ENCODE data around the gene SHFL.

Gene SHFL

DNA sequence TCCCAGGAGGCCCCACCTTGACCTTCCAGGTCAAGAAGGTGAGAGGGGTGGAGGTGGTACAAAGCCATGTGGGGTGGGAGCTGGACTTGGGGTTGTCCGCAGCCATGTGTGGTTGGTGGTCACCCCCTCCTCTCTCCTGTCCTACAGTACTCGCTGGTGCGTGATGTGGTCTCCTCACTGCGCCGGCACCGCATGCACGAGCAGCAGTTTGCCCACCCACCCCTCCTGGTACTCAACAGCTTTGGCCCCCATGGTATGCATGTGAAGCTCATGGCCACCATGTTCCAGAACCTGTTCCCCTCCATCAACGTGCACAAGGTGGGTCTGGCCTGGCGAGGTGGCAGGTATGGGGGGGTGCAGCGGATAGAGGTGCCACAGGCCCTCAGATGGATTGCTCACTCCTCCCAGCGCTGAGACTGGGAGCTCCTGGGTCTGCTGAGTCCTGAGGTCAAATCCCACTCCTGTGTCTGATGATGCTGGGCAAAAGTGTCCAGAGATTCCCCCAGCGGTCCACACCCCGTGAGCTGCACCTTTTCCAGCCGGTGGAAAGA, 21.8 kb downstream of the SHFL start:
- DNase-seq (ENCODE audit: low read depth in 2 of 2) = no peak

DNA sequence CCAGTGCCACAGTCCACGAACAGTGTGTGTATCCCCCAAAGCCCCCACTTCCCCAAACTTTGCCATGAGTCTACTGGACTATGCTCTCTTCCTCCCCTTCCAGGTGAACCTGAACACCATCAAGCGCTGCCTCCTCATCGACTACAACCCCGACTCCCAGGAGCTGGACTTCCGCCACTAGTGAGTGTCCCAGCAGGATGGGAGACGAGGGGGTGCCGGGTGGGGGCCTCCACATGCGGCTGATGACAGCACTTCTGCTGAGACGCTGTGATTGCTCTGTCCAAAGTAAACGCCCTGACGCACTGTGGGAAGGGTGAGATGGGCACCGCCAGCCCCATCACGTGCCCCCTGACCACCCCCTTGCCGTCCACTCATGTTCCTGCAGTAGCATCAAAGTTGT, 23.4 kb downstream of the SHFL start:
- DNase-seq (ENCODE audit: low read depth in 2 of 2) = no peak

DNA sequence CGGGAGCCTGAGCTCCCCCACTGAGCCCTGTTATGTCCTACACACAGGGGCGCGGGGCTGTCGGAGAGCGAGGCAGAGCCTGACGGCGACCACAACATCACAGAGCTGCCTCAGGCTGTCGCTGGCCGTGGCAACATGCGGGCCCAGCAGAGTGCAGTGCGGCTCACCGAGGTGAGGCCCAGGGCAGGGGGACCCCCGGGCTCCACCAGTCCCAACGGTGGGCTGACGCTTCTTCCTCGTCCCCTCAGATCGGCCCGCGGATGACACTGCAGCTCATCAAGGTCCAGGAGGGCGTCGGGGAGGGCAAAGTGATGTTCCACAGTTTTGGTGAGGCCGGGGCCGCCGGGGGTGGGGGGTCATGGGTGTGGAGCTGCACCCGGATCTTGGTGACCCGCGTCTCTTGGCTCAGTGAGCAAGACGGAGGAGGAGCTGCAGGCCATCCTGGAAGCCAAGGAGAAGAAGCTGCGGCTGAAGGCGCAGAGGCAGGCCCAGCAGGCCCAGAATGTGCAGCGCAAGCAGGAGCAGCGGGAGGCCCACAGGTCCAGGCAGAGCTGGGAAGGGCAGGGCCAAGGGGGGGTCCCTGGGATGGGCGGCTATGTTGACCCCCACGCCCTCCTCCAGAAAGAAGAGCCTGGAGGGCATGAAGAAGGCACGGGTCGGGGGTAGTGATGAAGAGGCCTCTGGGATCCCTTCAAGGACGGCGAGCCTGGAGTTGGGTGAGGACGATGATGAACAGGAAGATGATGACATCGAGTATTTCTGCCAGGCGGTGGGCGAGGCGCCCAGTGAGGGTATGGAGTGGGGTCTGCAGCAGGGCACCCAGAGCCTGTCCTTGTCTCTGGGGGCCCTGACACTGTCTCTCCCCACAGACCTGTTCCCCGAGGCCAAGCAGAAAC, 24.2 kb downstream of the SHFL start:
- DNase-seq (ENCODE audit: low read depth in 2 of 2) = no peak

DNA sequence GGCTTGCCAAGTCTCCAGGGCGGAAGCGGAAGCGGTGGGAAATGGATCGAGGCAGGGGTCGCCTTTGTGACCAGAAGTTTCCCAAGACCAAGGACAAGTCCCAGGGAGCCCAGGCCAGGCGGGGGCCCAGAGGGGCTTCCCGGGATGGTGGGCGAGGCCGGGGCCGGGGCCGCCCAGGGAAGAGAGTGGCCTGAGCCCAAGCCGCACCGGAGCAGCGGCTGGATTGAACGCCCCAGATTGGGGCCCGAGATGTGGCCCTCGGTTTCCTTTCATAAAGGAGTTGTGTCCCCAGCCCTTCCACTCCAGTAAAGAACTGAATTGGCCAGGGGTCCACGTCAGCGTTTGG, 24.8 kb downstream of the SHFL start:
- no peak for DNase-seq (ENCODE audit: low read depth in 2 of 2)

DNA sequence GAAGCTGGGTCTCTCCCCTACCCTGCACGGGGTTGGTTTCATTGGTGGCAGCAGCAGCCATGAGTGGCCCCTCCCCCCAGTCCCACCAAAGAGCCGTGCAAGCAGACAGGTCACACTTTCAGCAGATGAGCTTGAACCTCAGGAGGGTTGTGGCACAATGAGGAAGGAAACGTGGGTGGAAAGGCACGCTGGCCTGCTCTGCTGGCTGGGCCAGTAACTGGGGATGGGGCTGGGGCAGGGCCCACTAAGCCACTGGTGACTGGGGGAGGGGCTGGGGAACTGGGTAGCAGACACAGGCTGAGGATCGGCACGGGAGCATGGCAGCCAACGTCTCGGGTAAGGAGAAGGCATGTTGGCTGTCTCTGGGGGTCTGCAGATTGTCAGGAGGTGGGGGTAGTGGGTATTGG, 25.3 kb downstream of the SHFL start, which contains the start of gene P2RY11:
P2RY11 (plus strand) TSS at position 289 of the 407 bp plus-strand sequence; CDS start at position 318, 29 bp downstream.
- DNase-seq (ENCODE audit: low read depth in 2 of 2) = no peak

DNA sequence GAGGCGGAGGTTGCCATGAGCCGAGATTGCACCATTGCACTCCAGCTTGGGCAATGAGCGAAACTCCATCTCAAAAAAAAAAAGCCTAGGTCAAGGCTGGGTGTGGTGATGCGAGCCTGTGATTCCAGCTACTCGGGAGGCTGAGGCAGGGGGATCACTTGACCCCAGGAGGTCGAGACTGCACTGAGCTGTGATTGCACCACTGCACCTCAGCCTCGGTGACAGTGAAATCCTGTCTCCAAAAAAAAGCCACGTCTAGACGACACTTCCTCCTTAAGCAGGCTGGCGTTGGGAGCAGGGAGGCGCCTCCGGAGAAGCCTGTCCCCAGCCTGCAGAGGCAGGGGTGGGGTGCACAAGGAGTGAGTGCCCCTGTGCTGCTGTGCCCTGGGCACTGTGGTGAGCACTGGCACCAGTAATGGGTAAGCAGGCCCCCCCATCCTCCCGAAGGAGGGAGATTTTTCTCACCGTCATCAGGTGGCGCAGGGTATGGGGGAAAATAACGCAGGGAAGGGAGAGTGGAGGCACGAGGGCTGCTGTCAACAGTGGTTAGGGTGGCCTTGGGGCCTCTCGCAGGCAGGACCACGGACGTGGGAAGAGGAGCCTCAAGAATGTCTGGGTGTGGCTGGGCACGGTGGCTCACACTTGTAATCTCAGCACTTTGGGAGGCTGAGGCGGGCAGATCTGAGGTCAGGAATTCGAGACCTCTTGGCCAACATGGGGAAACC, 26.1 kb downstream of the SHFL start:
- no peak for DNase-seq (ENCODE audit: low read depth in 2 of 2)

DNA sequence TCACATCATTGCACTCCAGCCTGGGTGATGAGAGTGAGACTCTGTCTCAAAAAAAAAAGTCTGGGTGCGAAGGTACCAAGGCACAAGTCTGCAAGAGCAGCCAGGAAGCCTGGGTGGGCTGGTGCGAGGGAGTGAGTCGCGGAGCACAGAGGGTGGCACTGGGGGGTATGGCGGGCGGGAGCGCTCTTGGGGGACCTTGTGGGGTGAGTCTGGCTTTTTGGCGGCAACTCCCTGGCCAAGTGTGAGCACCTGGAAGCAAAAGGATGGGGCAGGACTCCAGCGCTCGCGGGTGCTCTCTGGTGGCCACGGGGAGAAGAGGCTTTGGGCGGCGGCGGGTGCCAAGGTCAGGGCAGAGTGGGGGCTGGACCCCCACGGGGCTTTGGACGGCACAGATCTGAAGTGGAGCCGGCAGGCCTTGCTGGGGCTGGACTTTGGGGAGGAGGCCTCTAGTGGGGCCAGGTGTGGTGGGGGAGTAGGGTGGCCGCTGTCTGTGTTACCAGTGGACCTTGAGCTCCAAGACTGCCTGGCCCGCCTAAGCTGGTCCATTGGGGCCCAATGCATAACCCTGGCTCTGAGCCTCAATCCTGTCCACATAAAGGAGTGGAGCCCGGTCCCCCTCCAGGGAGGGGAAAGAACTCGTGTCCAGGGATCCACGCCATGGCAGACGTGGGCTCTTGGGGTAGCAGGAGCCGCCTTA, 26.9 kb downstream of the SHFL start:
- DNase-seq (ENCODE audit: low read depth in 2 of 2) = peak; percentile 64 to 70

DNA sequence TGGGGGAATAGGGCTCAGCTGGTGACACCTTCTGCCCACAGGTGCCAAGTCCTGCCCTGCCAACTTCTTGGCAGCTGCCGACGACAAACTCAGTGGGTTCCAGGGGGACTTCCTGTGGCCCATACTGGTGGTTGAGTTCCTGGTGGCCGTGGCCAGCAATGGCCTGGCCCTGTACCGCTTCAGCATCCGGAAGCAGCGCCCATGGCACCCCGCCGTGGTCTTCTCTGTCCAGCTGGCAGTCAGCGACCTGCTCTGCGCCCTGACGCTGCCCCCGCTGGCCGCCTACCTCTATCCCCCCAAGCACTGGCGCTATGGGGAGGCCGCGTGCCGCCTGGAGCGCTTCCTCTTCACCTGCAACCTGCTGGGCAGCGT, 27.5 kb downstream of the SHFL start:
- no peak for DNase-seq (ENCODE audit: low read depth in 2 of 2)

DNA sequence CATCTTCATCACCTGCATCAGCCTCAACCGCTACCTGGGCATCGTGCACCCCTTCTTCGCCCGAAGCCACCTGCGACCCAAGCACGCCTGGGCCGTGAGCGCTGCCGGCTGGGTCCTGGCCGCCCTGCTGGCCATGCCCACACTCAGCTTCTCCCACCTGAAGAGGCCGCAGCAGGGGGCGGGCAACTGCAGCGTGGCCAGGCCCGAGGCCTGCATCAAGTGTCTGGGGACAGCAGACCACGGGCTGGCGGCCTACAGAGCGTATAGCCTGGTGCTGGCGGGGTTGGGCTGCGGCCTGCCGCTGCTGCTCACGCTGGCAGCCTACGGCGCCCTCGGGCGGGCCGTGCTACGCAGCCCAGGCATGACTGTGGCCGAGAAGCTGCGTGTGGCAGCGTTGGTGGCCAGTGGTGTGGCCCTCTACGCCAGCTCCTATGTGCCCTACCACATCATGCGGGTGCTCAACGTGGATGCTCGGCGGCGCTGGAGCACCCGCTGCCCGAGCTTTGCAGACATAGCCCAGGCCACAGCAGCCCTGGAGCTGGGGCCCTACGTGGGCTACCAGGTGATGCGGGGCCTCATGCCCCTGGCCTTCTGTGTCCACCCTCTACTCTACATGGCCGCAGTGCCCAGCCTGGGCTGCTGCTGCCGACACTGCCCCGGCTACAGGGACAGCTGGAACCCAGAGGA, 28.0 kb downstream of the SHFL start:
- no peak for DNase-seq (ENCODE audit: low read depth in 2 of 2)

DNA sequence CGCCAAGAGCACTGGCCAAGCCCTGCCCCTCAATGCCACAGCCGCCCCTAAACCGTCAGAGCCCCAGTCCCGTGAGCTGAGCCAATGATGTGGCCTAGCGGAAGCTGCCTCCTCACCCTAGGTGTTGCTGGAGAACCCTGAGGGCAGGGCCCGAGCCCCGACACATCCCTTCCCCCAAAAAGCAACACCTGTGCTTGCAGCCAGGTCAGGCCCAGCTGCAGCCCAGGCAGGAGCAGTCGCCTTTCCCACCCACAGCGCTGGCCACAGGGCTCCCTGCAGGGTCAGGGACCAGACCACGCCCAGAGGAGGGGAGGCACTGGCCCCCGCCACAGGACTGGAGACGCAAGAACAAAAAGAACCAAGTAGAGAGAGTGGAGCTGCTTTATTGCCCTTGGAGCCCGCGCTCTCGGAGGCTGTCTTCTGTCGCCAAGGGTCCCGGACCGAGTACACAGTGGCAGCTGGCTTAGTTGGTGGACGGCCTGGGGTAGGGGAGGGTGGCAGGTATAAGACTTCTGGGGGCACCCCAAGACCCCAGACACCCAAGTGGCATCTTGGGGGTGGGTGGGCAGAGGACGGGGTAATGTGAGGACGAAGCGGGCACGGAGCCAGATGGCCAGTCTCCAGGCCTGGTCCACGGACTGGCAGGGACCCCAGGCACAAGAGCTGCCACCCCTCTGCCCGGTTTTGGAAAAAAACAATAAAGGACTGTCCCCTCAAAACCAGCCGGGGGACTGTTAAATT, 28.7 kb downstream of the SHFL start:
- DNase-seq (ENCODE audit: low read depth in 2 of 2) = no peak

DNA sequence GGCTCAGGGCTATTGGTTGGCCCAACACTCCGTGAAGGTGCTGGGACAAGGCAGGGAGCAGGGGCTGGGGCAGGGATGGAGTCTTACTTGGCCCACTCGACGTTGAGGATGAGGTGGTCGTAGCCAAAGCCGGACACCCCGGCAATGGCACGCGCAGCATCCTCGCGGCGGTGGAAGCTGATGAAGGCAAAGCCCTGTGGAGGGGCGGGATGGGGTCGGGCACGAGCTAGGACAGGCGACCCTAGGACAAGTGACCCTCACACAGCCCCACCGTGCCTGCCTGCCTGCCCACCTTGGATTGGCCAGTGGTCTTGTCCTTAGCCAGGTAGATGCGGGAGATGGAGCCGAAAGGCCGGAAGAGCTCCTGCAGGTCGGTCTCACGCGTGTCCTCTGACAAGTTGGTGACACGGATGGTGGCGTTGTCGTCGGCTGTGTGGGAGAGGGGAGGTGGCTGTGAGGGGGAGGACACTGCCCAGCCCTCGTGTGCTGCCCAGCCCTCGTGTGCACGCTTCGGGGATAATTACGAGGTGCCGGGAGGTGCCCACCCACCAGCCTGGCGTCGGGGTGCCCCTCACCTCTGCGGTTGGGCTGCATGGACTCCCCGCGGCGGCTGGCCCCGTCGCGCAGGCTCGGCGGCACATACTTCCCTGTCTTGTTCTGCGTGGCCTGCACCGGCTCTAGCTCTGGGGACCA, 29.4 kb downstream of the SHFL start:
- no peak for DNase-seq (ENCODE audit: low read depth in 2 of 2)

DNA sequence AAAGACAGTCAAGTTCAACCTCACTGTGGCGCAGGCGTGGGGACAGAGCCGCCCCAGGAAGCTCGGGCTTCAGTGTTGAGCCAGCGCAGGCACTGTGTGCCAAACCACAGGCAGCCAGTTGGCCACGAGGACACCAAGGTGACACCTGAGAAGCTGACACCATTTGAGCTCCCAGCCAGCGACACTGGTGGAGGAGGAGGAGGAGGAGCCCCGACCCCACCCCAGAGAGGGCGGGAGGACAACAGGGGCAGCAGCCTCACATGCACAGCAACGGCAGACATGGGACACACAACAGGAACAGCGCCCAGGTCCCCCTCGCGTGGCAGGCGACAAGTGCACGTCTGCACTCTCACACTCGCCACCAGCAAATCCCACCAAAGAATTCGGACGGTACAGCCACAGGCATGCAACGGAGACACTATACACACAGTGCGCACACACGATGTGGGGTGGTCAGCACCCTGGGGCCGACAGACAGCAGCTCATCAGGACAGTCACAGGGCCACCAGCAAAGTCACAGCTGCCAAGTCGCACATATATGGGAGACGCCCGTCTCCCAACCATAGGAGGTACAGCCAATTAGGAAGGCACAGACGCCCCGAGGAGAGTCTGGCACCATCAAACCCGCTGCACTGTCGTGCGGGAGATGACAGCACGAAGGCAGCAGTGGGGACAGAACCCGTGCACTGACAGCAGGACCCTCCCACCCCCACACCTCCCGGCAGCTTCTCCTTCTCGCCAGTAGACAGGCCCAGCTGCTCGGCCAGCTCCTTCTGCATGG, 30.2 kb downstream of the SHFL start:
- DNase-seq (ENCODE audit: low read depth in 2 of 2) = no peak

DNA sequence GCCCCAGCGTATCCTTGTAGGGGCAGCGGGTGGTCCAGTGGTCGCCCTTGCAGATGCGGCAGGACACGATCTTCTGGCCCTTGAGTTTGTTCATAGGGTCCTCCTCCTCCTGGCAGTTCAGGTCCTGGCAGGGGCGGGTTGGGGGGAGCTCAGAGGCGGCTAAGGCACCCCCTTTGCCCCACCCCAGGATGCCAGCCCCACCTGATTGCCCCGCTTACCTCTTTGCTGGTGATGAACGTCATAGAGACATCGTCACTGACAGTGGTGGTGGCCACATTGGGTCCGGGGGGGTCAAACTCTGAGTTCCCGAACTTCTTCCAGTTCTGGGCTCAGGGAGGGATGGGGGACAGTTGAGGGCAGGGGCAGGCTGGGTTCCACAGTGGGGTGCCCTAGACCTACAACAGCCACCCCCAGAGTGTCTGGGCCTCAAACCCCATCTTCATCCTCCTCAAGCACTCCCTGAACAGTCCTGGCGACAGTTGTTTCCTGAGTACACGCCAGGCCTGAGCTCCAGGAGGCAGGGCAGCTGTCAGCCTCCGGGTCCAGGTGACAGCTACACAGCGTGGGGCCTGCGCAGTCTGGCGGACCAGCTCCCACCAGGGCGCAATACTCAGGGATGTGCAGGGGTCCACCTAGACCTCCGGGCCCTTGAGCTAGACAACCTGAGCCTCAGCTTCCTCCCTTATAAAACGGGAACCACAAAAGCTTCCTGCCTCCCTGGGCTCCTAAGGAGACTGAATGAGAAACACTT, 30.9 kb downstream of the SHFL start:
- DNase-seq (ENCODE audit: low read depth in 2 of 2) = no peak

DNA sequence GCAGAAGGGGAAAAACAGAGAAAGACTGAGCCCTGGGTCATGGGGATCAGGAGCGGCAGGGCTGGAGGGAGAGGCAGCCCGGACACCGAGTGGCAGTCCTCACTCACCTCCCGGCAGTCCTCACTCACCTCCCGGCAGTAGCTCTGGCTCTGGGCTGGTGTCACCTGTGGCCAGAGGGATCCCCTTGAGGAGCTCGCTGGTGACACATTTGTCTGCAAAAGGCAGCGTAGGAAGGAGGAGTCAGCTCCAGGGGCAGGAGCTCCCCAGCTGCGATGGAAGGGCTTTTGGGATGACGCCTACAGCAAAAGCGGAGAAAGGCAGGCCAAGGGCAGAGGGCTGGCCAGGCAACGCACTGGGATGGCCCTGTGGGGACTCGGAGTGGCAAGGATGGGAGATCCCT, 32.8 kb downstream of the SHFL start:
- DNase-seq (ENCODE audit: low read depth in 2 of 2) = no peak

DNA sequence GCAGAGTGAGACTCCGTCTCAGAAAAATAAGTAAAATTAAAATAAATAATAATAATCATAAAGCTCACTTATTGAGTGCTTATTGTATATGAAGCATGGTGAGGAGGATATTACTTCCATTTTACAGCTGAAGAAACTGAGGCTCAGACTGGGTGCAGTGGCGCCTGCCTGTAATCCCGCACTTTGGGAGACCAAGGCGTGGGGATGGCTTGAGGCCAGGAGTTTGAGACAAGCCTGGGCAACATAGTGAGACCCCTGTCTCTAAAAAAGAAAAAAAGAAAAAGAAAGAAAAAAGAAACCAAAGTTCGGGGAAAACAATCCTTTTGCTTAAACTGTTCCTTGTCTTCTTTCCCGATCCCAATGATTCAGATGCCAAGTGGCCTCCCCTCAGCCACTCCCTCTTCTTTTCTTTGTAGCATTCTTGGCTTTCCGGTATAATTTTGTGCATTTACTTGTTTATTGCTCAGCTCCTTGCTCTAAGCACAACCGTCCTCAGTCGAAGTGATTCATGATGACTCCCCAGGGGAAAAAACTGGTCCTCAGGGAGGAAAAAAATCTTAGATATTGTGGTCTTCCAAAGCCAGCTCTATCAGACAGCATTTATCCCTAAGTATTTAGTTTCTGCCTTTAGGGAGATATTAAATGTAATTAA, 34.5 kb downstream of the SHFL start:
- no peak for DNase-seq (ENCODE audit: low read depth in 2 of 2)

DNA sequence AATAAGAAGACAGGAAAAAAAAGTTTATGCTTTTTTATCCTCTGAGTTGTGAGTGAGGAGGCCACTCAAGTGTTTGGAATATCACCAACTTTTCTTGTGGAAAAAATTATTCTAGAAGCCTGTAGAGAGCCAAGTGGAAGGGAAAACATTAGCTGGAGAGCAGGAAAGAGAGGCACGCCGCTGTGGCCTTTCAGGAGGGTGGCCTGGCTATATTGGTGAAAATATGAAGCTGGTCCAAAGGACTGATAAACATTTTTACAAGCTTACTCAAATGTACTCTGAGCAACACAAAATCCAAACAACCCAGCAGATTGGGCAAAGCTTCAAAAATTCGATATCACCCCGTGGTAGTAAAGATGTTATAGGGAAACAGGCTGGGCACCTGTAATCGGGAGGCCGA, 35.9 kb downstream of the SHFL start:
- DNase-seq (ENCODE audit: low read depth in 2 of 2) = no peak

DNA sequence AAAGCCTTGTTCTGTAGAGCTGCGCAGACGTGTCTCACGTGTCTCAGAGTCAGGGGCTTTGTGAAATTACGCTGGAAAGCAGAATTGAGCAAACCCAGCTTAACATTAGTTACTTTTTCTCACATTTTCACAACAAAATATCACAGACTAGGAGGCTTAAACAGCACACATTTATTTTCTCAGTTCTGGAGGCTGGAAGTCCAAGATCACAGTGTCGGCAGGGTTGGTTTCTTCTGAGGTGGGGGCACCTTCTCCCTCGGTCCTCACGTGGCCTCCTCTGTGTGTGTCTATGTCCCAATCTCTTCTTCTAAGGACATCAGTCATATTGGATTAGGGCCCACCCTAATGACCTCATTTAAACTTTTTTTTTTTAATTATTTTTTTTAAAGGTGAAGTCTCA, 38.3 kb downstream of the SHFL start:
- DNase-seq (ENCODE audit: low read depth in 2 of 2) = no peak

DNA sequence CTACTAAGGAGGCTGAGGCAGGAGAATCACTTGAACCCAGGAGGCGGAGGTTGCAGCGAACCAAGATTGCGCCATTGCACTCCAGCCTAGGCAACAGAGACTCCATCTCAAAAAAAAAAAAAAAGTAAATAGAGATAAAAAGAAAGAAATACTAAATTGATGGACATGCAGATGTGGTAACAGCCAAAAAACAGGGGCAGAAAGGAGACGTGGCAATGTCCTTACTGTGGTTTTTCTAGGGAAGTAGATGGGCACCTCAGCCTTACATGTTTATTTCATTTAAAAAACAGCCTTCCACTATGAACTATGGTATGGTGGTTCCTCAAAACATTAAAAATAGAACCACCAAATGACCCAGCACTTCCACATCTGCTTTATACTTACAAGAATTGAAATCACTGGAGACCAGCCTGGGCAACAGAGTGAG, 40.1 kb downstream of the SHFL start:
- no peak for DNase-seq (ENCODE audit: low read depth in 2 of 2)
